Ishikawa (cell line): ENCODE data around the gene RPL10A.

Source experiments
- CEBPB ChIP-seq: IDR thresholded peaks from 2 replicates; pipeline ENCODE4 v1.6.1; 2012
- CREB1 ChIP-seq: IDR thresholded peaks from 2 replicates; pipeline ENCODE4 v1.6.1; 2012; ENCODE audit warnings: low read depth
- EGR1 ChIP-seq: IDR thresholded peaks from 2 replicates; pipeline ENCODE4 v1.6.1; 2012
- EP300 ChIP-seq: IDR thresholded peaks from 2 replicates; pipeline ENCODE4 v1.6.1; 2012; ENCODE audit warnings: borderline replicate concordance
- FOXM1 ChIP-seq: IDR thresholded peaks from 2 replicates; pipeline ENCODE4 v1.6.1; 2012; ENCODE audit warnings: low read depth, borderline replicate concordance
- NFIC ChIP-seq: IDR thresholded peaks from 2 replicates; pipeline ENCODE4 v1.6.1; 2012
- RAD21 ChIP-seq: IDR thresholded peaks from 2 replicates; pipeline ENCODE4 v1.6.1; 2012; ENCODE audit warnings: low read depth
- TAF1 ChIP-seq: IDR thresholded peaks from 2 replicates; pipeline ENCODE4 v1.6.1; 2012; ENCODE audit warnings: low read depth, mild to moderate bottlenecking
- TCF12 ChIP-seq: IDR thresholded peaks from 2 replicates; pipeline ENCODE4 v1.6.1; 2012; ENCODE audit warnings: low read depth
- TEAD4 ChIP-seq: IDR thresholded peaks from 2 replicates; pipeline ENCODE4 v1.6.1; 2012
- YY1 ChIP-seq: IDR thresholded peaks from 2 replicates; pipeline ENCODE4 v1.6.1; 2012; ENCODE audit warnings: low read depth
- ZBTB7A ChIP-seq: IDR thresholded peaks from 2 replicates; pipeline ENCODE4 v1.6.1; 2012; ENCODE audit warnings: low read depth
- TF ChIP-seq, protein P1 (sequence below): IDR thresholded peaks from 2 replicates; pipeline ENCODE4 v1.6.1; 2012
- TF ChIP-seq, protein P2 (sequence below): IDR thresholded peaks from 2 replicates; pipeline ENCODE4 v1.6.1; 2012; ENCODE audit warnings: low read depth, mild to moderate bottlenecking
- TF ChIP-seq, protein P3 (sequence below): IDR thresholded peaks from 2 replicates; pipeline ENCODE4 v1.6.1; 2012

Gene RPL10A

DNA sequence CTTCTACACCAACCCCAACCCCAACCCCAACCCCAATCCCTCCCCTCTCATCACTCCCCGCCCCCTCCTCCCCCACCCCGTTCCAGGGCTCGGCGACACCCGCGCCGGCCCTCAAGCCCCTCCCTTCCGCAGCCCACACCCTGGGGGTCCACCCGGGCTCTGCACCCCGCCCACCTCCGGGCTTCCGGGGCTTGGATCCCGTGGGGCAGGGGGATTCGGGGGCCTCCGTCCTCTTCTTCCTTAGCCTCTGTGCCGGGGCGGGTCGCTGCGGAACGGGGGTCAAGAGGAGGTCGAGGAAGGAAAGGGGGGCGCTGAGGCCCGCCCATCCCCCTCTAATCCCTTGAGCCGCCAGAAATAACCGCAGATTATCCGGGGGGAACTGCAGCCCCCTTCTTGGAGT, 43.8 kb downstream of the RPL10A start:
- TF ChIP-seq CEBPB = no peak
- no peak for TF ChIP-seq YY1
- TF ChIP-seq NFIC = no peak
- no peak for TF ChIP-seq RAD21
- no peak for TF ChIP-seq TCF12
- TF ChIP-seq, protein P1, sequence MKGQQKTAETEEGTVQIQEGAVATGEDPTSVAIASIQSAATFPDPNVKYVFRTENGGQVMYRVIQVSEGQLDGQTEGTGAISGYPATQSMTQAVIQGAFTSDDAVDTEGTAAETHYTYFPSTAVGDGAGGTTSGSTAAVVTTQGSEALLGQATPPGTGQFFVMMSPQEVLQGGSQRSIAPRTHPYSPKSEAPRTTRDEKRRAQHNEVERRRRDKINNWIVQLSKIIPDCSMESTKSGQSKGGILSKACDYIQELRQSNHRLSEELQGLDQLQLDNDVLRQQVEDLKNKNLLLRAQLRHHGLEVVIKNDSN = no peak
- no peak for TF ChIP-seq FOXM1
- TF ChIP-seq, protein P2, sequence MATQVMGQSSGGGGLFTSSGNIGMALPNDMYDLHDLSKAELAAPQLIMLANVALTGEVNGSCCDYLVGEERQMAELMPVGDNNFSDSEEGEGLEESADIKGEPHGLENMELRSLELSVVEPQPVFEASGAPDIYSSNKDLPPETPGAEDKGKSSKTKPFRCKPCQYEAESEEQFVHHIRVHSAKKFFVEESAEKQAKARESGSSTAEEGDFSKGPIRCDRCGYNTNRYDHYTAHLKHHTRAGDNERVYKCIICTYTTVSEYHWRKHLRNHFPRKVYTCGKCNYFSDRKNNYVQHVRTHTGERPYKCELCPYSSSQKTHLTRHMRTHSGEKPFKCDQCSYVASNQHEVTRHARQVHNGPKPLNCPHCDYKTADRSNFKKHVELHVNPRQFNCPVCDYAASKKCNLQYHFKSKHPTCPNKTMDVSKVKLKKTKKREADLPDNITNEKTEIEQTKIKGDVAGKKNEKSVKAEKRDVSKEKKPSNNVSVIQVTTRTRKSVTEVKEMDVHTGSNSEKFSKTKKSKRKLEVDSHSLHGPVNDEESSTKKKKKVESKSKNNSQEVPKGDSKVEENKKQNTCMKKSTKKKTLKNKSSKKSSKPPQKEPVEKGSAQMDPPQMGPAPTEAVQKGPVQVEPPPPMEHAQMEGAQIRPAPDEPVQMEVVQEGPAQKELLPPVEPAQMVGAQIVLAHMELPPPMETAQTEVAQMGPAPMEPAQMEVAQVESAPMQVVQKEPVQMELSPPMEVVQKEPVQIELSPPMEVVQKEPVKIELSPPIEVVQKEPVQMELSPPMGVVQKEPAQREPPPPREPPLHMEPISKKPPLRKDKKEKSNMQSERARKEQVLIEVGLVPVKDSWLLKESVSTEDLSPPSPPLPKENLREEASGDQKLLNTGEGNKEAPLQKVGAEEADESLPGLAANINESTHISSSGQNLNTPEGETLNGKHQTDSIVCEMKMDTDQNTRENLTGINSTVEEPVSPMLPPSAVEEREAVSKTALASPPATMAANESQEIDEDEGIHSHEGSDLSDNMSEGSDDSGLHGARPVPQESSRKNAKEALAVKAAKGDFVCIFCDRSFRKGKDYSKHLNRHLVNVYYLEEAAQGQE = no peak
- TF ChIP-seq EP300 = no peak
- TF ChIP-seq EGR1 = no peak
- no peak for TF ChIP-seq TEAD4
- TF ChIP-seq TAF1 = no peak
- no peak for TF ChIP-seq CREB1
- TF ChIP-seq, protein P3, sequence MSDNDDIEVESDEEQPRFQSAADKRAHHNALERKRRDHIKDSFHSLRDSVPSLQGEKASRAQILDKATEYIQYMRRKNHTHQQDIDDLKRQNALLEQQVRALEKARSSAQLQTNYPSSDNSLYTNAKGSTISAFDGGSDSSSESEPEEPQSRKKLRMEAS = no peak
- TF ChIP-seq ZBTB7A = no peak

DNA sequence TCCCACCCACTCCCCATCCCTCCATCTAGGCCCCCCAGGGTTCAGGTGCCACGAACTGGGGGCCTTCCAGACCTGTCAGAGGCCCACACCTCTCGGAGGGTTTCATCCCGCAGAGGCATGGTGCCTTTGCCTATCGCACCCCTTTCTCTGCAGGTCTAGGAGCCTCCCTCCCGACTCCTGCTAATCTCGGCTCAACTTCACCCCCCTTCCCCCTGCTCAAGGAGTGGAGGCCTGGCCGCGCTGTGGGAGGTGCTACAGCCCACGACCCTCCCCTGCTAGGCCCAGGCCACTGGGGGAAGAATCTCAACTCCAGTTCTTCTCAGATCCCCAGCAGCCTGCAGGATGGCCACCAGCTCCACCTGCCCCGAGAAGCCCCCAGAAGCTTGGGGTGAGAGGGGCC, 44.5 kb downstream of the RPL10A start, which contains the start of gene TULP1:
TULP1 (minus strand) TSS at position 157 of the 400 bp plus-strand sequence; CDS start at position 119, 38 bp downstream.
- no peak for TF ChIP-seq CEBPB
- TF ChIP-seq, protein P3 = no peak
- TF ChIP-seq TCF12 = no peak
- TF ChIP-seq EP300 = no peak
- no peak for TF ChIP-seq CREB1

DNA sequence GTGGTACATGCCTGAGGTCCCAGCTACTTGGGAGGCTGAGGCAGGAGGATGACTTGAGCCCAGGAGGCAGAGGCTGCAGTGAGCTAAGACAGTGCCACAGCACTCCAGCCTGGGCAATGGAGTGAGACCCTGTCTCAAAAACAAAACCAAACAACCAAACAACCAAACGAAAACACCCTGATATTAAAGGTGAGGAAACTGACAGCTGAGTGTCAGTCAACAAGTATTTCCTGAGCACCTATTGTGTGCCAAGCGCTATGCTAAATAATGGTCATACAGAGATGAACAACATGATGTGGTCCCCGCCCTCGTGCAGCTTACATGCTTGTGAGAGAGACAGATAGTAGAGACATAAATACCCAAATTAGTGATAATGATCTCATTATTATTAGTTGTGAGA, 46.4 kb downstream of the RPL10A start:
- no peak for TF ChIP-seq TCF12
- TF ChIP-seq, protein P2 = no peak
- TF ChIP-seq EGR1 = no peak
- no peak for TF ChIP-seq TAF1
- TF ChIP-seq, protein P3 = no peak
- TF ChIP-seq, protein P1 = no peak
- TF ChIP-seq YY1 = no peak
- no peak for TF ChIP-seq EP300
- TF ChIP-seq FOXM1 = no peak
- no peak for TF ChIP-seq ZBTB7A
- no peak for TF ChIP-seq CEBPB
- TF ChIP-seq TEAD4 = no peak
- no peak for TF ChIP-seq NFIC
- TF ChIP-seq RAD21 = no peak
- no peak for TF ChIP-seq CREB1

DNA sequence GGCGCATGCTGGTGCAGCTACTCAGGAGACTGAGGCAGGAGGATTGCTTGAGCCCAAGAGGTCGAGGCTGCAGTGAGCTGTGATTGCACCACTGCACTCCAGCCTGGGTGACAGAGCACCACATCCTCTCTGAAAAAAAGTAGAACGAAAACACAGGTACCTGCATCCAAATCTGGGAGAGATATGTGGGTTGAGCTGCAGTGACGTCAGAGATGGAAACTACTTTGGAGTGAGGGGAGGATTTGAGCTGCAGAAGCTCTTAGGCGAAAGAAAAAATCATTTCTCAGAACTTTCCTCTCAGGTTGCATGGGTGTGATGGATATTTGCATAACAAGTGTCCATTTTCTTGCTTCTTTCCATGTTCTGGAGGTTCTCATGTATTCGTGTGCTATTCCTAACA, 48.5 kb downstream of the RPL10A start:
- TF ChIP-seq TCF12 = no peak
- no peak for TF ChIP-seq NFIC
- TF ChIP-seq TAF1 = no peak
- TF ChIP-seq CREB1 = no peak
- TF ChIP-seq, protein P1 = no peak
- TF ChIP-seq ZBTB7A = no peak
- no peak for TF ChIP-seq CEBPB
- no peak for TF ChIP-seq FOXM1

DNA sequence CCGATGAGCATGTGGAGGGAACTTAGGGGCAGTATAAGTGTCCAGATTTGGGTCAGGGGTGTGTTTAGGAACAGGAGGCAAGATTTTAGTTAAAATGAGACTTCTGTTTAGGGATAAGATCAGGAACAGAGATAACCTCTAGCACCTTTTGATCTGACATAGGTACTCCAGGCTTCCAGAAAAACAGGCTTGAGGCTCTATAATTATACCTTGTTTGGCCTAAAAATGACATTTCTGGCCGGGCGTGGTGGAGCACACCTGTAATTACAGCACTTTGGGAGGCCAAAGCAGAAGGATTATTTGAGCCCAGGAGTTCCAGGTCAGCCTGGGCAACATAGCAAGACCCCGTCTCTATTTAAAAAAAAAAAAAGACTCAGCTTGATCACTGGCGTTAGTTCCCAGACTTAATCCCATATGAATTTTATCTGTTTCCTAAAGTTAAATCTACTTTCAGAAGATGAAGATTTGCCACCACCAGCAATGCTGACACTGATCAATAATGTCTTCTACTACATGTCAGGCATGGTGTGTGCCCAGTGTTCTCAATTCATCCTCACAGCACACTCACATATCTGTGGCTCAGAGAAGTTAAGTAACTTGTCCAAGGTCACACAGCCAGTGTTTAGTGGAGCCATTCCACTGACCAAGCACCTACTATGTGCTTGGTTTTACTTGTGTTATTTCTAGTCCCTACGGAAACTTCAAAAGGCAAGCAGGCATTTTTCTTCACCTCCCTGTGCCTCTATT, 50.5 kb downstream of the RPL10A start:
- TF ChIP-seq CEBPB (no peak), TEAD4 (no peak)
- TF ChIP-seq, protein P2 = no peak
